ENCODE results near the gene ALKBH5.
"Not testable (repeated sequence)": the region's sequence is repeated elsewhere in the genome, so short reads cannot be mapped to it uniquely, and the experiment has no call there.

The ALKBH5 gene

GRCh38 chr17:18185832-18186626 is 2.4 kb downstream of the ALKBH5 start:
- peak; percentile 54 for DNase-seq

DNA sequence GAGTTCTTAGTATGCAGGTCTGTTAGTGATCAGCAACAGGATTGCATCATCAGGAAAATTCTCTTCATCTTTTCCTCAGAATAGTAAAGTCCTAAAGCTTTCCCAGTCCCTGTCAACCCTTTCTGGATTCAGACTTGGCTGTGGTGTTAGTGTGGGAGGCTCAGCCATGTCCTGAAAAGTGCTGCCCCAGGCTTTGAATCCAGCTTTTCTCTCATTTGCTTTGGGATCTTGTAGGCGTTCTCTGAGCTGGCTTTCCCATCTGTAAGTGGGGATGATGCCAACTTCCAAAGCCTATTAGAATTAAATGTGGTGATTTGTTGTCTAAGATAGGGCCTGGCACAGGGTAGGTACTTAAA is 3.0 kb downstream of the ALKBH5 start:
- DNase-seq, result peak; percentile 13

GRCh38 chr17:18187226-18187625 is 3.6 kb downstream of the ALKBH5 start:
- no peak for DNase-seq

DNA sequence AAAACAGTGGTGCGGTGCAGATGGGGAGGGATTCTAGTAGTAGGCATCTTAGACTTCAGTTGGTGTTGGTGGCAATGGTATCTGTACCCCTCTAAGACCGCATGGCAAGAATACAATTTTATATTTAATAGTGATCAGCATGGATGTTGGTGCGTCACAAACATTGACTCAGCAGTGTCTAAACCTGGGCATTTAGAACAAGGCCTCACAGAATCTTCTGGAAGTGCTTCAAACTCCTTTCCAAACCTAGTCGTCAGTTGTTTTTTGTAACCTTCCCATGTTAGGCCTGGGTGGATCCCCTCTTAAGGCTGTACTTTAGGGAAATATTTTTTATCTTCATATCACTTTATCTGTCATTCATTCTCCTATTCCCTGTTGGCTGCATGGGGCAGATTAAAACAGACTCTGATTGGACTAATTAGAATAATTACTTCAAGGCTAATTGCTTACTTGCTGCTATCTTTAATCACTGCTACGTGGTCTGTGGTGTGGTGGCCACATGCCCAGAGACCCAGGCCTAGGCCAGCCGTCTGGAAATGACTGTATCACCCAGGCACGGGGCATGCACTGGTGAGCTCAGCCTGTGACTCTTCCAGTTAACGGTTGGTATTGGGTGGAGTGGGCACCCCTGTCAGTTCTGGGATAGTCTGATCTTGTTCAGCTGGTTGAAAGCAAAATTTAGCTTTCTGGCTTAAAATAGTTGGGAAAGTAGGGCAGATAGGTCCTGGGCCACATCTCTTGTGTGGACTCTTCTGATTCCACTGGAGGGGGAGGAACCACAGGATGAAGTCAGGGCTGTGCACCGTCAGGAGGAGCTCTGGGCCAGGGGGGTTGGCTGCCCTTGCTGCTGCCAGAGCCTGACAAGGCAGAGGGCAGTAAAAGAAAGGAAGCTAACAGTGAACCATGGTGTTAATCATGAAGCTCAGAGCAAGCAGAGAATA is 4.5 kb downstream of the ALKBH5 start:
- peak; percentile 42 for DNase-seq

DNA sequence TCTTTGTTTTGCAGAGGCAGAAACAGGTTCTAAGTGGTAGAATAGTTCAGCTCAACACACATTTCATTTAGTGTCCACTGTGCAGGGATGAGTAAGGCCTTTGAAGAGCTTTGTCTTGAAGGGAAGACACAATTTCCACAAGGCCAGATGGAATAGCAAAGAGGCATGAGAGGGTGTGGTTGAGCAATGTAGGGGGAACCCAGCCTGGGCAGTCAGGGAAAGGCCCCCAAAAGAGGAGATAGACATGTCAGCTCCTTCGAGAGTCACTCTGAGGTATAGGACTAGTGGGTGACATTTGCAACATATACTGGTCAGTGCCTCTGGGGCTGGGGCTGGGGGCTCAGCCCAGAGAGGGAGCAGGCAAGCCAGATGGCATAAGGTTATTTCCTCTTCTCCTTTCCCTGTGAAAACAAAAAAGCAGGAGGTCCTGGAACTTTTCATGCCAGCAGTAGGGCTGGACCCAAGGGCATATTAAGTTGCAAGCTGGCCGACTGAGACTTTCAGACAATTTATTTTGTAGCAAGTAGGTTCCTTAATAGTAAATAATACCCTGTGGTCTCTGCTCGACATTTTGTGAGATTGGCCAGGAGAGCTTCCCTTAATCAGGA is 7.1 kb downstream of the ALKBH5 start:
- no peak for DNase-seq

- DNase-seq, result no peak
Observed at GRCh38 chr17:18191236-18191667, 7.6 kb downstream of the ALKBH5 start.

- DNase-seq, result no peak
Observed at GRCh38 chr17:18191967-18192366, 8.3 kb downstream of the ALKBH5 start.

DNA sequence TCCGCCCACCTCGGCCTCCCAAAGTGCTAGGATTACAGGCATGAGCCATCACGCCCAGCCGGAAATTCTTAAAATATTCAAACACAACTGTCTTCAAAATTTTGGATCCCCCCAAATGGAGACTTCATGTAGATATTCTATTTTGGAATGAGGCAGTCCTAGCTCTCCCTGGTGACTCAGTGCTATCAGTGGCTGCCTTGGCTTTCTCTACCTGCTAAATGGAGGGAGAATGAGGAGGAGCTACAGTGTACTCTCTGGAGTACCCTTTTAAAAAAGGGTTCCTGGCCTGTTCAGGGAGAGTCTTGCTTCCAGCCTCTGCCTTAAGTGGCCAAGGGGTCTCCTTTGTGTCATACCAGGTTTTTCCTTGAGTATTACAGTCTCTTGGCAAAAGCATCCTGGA is 10.8 kb downstream of the ALKBH5 start:
- no peak for DNase-seq

- no peak for DNase-seq
Observed at GRCh38 chr17:18194804-18195203, 11.2 kb downstream of the ALKBH5 start.

GRCh38 chr17:18195246-18195645 is 11.6 kb downstream of the ALKBH5 start:
- DNase-seq, result no peak

DNA sequence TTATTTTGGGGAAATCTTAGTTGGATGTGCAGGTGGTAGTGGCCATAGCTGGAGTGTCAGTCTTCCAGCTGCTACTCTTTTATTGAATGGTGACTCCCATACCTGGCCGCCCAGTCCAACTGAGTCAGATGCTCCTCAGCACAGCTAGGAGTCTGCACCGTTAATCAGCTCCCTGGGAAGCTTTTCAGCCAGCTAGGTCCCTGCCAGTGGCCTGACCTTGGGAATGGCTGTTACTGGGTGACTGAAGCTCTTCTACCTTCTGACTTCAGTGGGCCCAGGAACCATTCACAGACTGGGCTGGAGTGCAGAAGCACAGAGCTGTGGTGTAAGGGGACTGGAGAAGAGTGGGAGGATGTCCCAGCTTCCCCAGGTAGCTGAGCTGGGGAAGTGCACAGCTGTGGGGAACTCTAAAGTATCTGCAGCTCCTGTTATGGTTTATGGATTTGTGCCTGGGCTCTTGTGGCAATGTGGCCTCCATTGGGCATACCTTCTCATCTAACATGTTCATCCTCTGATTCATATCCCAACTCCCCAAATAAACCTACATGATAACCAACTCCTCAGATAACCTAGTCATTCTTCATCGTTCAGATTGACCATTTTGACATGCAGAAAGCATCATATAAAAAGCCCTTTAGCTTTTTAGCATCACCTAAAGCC is 14.0 kb downstream of the ALKBH5 start:
- no peak for DNase-seq

DNA sequence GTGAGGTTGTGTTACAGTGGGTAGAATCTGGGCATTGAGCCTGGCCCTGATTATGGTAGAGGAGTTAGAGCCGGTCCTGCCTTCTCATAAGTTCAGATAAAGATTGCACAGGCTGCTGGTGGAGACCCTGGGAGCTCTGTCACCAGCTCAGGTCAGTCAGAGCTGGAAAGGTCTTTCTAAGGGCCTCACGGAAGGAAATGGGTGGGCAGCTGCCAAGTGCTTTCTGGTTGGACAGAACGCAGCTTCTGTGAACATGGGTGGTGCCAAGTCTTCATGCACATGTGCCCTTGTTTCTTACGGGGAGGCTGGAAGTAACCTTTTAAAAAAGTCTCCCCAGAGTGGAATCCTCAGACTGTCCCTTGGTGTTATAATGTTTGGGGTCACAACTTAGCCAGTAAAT is 14.9 kb downstream of the ALKBH5 start:
- DNase-seq, result no peak

DNA sequence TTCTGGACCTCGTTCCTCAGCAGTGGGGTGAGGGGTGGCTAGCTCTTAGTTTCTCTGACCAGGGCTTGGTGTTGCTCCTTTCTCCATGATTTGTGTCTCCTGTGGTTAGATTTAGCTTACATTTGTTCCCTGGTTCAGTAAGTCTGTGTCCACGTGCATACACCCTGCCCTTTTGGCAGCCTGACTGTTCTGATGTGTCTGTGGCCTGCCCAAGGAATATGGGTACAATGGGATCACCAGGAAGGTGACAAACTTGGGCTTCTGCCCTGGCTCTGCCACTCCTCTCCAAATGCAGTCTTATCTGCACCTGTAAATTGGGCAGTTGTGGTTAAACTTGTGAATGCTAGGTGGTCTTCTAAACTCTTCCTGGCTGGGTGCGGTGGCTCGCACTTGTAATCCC is 17.5 kb downstream of the ALKBH5 start:
- DNase-seq, result no peak

GRCh38 chr17:18203308-18203707 is 19.7 kb downstream of the ALKBH5 start:
- DNase-seq, result no peak

GRCh38 chr17:18205861-18206260 is 22.2 kb downstream of the ALKBH5 start:
- no peak for DNase-seq

GRCh38 chr17:18206962-18207361 is 23.3 kb downstream of the ALKBH5 start:
- no peak for DNase-seq

- no peak for DNase-seq
Observed at GRCh38 chr17:18208092-18208491, 24.5 kb downstream of the ALKBH5 start.

GRCh38 chr17:18213666-18214270 is 30.1 kb downstream of the ALKBH5 start:
- DNase-seq, result no peak

- not testable (repeated sequence) for DNase-seq
Observed at GRCh38 chr17:18216906-18217305, 33.3 kb downstream of the ALKBH5 start.

- peak; percentile 58 for DNase-seq
Observed at GRCh38 chr17:18217412-18218015, 33.9 kb downstream of the ALKBH5 start.

- no peak for DNase-seq
Observed at GRCh38 chr17:18218756-18219415, 35.3 kb downstream of the ALKBH5 start.

Measured in fibroblast of skin of back (primary cell).